ENCODE results near the gene SAMD3.

The SAMD3 gene

GRCh38 chr6:130138116-130138908 is 84.4 kb downstream of the SAMD3 start:
- ChIA-PET POLR2A (ENCODE audit: low non-redundant PET) (no interaction called here), CTCF (no interaction called here)
- TF ChIP-seq CTCF (conservative IDR thresholded peaks at IDR 0.05; ENCODE audit: low read depth): no peak
- H3K27ac ChIP-seq: no peak overlapping the region
- DNase-seq (ENCODE audit: low spot score): no peak

- ChIA-PET POLR2A (ENCODE audit: low non-redundant PET) (no interaction called here), CTCF (no interaction called here)
- H3K27ac ChIP-seq: no peak overlapping the region
- no peak for TF ChIP-seq CTCF (conservative IDR thresholded peaks at IDR 0.05; ENCODE audit: low read depth)
- no peak for DNase-seq (ENCODE audit: low spot score)
Measured at GRCh38 chr6:130136798-130137197, 86.0 kb downstream of the SAMD3 start.

GRCh38 chr6:130134582-130134981 is 88.2 kb downstream of the SAMD3 start:
- no peak overlapping the region for H3K27ac ChIP-seq
- no peak for TF ChIP-seq CTCF (conservative IDR thresholded peaks at IDR 0.05; ENCODE audit: low read depth)
- CTCF ChIA-PET: no interaction called here
- POLR2A ChIA-PET (ENCODE audit: low non-redundant PET): no interaction called here
- no peak for DNase-seq (ENCODE audit: low spot score)

- POLR2A ChIA-PET (ENCODE audit: low non-redundant PET): no interaction called here
- TF ChIP-seq CTCF (conservative IDR thresholded peaks at IDR 0.05; ENCODE audit: low read depth): no peak
- H3K27ac ChIP-seq: no peak overlapping the region
- CTCF ChIA-PET: interaction anchor here (0.6 kb wide), 1 partner anchor 17 kb away, joined by 3 read pairs; no protein-coding TSS in a partner anchor
- DNase-seq (ENCODE audit: low spot score): no peak
Measured at GRCh38 chr6:130132286-130132701, 90.5 kb downstream of the SAMD3 start.

- ChIA-PET POLR2A (ENCODE audit: low non-redundant PET) (no interaction called here), CTCF (interaction anchor here (0.7 kb wide), 1 partner anchor 271 kb away, joined by 5 read pairs; no protein-coding TSS in a partner anchor)
- no peak overlapping the region for H3K27ac ChIP-seq
- TF ChIP-seq CTCF (conservative IDR thresholded peaks at IDR 0.05; ENCODE audit: low read depth): no peak
- DNase-seq (ENCODE audit: low spot score): no peak
Measured at GRCh38 chr6:130129762-130130246, 92.9 kb downstream of the SAMD3 start.

- H3K27ac ChIP-seq: no peak overlapping the region
- TF ChIP-seq CTCF (conservative IDR thresholded peaks at IDR 0.05; ENCODE audit: low read depth): no peak
- ChIA-PET POLR2A (ENCODE audit: low non-redundant PET) (no interaction called here), CTCF (no interaction called here)
- no peak for DNase-seq (ENCODE audit: low spot score)
Measured at GRCh38 chr6:130128326-130128725, 94.4 kb downstream of the SAMD3 start.

Measured in RWPE1 (cell line).